SH-SY5Y (cell line): Measurements from ENCODE around the gene FMNL1.

Experiments used
- GATA2 ChIP-seq: IDR thresholded peaks from 2 replicates; pipeline ENCODE4 v1.6.1; 2011; ENCODE audit warnings: mild to moderate bottlenecking, low read depth, low read length
- GATA3 ChIP-seq: IDR thresholded peaks from 2 replicates; pipeline ENCODE4 v1.6.1; 2011; ENCODE audit warnings: low read depth, mild to moderate bottlenecking, low read length, moderate library complexity

The FMNL1 gene

DNA sequence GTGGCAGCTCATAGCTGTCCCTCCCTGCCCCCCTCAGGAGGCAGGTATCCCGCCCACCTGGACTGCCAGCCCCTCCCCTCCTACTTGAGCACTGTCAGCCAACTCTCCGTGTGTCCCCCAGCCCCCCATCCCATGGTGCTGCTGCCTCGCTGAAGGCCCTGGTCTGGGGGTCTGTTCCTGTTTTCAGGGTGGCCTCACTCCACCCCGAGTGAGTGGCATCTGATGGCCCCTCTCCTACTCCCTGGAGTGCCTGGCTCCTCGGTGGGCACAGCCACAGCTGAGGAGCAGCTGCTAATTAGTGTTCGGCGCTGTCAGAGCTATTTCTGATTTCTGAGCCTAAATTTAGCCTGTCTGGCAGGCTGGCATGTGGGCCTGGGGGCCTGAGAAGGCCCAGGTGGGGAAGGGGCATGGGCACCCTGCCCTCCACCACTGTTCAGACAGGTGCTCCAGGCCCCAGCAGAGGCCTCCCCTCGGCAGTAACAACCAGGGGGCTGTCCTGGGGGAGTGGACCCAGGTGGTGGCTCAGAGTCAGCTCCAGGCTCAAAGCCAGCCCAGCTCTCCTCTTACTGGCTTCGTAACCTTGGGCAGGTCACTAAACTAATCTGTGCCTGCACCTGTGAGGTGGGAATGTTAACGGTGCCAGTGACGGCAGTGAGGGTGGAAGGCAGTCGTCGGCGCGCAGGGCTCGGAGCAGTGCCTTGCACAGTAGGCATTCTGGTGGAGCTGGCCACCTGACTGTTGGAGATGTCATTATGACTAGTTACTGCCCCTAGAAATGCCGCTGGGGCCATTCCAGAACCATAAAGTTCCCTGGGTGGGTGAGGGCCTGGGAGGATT is 6.5 kb downstream of the FMNL1 start:
- TF ChIP-seq GATA3, result no peak

DNA sequence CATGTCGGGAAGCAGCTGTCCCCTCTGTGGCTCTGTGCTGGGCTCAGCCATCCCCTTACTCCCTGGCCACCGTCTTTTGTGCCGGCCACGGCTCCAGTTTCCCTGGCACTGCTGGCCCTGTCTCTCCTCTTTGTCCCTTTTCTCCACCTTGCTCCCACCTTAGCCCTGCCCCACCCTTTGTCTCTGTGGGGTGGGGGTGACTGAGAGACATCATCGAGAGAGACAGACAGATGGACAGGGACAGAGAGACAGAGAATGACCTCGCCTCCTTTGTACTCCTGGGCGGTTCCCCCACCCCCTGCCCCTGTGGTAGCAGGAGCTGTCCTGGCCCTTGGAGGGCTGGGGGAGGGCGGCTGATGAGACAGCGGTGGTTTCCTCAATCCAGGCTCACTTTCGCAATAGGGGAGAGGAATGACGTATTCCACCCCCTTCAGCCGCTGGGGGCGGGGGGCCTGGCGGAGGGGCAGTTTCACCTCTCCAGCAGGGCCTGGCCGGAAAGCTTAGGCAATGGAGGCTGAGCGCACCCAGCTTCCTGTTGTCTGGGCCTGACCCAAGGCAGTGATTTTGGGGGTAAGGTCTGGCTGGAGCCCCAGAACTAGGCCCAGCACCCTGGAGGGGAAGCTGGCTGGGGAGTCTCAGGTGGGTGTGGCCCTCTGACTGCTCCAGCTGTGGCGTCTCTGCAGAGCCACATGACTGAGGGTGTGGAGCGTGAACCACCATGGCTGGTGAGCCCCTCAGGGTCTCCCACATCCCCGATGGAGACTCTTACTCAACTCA is 7.3 kb downstream of the FMNL1 start:
- TF ChIP-seq GATA2 (no peak), GATA3 (no peak)

DNA sequence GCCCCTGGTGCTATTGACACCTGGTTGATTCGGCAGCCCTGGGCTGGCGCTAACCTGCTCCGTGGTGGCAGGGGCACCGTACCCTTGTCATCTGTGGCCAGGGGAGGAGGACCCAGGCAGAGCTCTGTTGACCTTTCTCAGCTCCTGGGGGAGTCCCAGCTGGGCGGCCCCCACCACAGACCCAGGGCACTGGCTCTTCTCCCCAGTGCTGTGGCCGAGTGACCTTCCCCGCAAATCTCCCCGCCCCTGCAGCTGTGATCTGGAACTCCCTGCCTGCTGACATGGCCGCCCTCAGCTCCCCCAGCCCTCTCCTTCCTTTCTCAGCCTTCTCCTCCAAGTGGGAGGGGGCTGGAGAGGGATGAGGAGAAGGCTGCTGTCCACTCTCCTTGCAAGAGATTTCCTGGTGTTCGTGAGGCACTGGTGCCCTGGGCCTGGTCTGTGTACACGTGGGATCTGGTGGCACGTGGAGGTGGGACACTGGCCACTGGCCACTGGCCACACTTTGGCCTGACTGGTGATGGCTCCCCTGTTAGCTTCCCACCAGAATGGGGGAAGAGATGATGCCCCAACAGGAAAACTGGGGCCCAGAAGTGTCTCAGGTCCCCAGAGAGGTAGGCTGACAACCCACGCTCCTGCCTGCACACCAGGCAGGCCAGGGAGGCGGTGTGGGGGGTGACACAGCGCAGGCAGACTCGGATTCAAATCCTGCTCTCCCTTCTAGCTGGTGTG is 8.2 kb downstream of the FMNL1 start:
- TF ChIP-seq GATA3 (no peak), GATA2 (no peak)

DNA sequence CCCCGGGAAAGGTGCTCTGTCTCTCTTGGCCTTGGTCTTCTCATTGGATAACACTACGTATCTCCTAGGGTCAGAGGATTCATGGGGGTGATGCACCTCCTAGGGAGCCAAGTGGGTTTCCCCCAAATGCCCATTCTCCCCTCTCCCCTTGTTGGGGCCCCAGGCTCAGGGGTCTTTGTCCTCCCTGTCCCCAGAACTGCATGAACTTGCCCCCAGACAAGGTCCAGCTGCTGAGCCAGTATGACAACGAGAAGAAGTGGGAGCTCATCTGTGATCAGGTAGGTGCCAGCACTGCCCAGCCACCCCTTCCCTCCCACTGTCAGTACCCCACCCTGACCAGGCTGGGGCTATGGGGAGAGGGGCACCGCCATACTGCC is 8.7 kb downstream of the FMNL1 start:
- TF ChIP-seq GATA2, result no peak
- TF ChIP-seq GATA3, result no peak

DNA sequence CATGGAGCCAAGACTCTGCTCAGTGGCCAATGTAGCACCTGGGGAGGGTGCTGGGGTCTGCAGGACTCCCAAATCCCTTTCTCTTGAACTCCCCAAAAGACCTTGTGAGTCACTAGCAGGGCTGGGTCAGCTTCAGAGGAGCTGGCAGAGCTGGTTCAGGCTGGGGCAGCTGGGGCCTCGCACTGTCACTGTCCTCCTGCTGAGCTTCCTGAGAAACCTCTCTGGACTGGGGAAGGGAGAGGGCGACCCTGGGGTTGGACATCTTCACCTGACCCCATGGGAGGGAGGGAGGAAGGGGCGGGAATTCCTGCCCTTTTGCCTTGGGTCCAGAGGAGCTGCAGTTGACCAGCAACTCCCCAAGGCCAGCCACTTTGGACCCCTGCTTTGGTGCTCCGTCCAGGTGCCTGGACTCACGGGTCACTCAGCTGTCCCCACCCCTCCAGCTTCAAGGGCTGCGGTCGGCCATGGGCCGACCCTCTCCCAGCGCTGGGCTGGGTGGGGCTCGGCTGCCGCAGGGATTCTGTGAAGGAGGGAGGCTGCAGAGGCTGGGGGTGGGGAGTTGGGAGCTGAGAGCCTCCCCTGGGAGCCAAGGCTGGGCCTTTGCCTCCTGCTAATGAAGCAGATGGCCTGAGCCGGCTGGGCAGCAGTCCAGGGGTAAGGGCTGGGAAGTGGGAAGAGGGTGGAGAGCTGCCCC is 9.2 kb downstream of the FMNL1 start:
- TF ChIP-seq GATA2, result no peak

DNA sequence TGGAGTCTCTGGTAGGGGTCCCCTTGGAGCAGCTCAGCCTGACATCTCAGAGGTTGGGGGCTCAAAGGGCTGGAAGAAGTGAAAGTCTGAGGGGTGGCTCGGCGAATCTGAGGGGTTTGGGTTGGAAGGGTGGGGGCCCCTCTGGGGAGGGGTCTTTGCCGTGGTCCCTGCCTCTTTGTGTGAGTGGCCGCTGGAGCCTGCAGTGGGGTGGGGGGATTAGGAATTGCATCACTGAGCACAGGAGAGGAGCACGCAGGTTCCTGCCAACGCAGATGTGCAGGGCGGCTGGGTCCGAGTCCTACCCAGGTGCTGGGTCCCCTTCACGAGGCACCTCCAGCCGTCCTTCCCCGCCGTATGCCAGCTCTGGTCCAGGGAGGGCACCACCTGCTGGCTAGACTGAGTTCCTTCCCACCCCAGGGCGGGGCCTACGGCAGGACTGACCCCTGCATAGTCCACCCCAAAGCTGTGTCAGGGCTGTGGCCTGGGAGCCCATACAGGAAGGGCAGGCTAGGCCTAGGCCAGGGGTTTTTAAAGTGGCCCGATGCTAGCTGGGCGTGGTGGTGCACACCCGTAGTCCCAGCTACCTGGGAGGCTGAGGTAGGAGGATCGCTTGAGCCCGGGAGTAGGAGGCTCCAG is 9.9 kb downstream of the FMNL1 start:
- TF ChIP-seq GATA3, result no peak

DNA sequence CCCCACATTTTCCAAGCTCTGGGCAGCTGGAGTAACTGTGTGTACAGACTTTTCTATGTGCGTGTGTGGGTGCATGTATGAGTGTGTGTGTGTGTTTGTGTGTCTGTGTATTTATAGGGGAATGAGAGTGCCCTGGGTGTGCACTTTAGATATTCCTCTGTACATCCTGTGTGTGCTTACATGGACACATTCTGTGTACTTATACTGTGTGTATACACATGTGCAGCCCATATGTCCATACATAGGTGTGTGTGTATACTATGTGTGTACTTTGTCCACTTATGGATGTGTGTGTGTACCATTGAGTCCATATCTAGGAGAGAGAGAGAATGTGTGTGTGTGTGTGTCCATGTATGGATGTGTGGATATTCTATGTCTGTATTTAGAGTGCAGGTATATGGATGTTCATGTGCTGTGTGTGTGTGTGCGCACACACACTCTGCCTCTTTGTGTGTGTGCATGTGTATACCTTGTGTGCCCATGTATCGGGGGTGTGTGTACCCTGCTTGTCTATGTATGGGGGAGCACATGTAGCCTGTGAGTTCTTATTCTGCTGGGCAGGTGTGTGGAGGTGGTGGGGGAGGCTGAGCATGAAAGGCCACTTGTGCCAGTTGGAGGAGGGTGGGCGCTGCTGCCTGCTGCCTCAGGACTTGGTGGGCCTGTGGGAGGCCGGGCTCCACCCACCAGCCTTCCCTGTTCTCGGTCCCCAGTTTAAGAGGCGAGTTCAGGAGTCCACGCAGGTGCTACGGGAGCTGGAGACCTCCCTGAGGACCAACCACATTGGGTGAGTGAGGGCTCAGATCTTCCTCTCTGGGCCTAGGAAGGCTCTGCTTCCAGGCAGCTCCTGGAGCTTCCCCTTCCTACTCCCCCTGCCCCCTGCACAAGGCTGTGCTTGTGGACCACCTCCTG is 11.1 kb downstream of the FMNL1 start:
- TF ChIP-seq GATA2, result no peak
- TF ChIP-seq GATA3, result no peak

DNA sequence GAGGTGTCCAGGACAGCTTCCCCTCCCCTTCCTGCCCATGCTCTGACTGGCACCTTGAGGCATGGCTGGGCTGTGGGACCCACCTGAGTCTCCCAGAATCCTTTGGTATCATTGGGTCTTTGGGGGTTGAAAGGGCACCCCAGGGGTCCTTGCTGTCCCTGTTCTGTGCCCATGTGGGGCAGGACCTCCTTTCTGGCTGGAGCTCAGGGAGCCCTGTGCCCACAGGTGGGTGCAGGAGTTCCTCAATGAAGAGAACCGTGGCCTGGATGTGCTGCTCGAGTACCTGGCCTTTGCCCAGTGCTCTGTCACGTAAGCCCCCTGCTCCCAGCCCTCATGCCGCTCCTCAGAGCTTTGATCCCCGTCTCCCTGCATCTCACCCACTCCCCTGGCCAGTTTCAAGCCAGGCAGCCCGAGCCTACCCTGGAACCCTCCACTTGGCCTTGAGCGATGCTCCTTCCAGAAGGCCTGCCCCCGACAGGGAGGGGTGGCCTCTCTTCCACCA is 11.8 kb downstream of the FMNL1 start:
- TF ChIP-seq GATA2 (no peak), GATA3 (no peak)

DNA sequence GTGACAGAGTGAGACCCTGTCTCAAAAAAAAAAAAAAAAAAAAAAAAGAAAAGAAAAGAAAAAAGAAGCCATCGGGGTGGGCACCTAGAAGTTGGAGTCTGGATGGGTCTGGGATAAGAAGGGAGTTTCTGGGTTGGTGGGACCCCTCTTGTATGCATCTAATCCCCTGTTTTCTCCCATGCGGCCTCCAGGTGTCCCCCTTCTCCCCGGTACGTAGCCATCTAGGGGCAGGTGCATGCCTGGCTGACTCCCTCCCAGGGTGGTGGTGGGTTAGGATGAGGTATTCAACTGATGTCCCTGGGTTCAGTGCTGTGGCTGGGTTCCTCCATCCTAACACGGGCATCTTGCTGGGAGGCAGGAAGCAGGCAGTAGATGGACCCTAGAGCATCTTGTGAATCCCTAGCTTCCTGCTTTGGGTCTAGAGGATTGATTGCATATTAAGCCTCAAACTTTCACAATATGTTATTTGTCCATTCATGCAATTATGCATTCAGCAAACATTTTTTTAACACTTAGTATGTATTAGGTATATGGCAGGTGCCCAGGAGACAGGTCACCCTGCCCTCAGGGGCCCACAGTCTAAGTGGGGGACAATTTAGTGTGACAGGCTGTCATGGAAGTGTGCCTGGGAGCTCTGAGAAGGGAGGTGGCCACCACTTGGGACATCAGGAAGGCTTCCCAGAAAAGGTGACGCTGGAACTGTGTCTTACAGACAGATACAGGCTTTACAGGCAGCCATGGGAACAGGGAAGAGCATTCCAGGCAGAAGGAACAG is 13.1 kb downstream of the FMNL1 start:
- TF ChIP-seq GATA2 (no peak), GATA3 (no peak)

DNA sequence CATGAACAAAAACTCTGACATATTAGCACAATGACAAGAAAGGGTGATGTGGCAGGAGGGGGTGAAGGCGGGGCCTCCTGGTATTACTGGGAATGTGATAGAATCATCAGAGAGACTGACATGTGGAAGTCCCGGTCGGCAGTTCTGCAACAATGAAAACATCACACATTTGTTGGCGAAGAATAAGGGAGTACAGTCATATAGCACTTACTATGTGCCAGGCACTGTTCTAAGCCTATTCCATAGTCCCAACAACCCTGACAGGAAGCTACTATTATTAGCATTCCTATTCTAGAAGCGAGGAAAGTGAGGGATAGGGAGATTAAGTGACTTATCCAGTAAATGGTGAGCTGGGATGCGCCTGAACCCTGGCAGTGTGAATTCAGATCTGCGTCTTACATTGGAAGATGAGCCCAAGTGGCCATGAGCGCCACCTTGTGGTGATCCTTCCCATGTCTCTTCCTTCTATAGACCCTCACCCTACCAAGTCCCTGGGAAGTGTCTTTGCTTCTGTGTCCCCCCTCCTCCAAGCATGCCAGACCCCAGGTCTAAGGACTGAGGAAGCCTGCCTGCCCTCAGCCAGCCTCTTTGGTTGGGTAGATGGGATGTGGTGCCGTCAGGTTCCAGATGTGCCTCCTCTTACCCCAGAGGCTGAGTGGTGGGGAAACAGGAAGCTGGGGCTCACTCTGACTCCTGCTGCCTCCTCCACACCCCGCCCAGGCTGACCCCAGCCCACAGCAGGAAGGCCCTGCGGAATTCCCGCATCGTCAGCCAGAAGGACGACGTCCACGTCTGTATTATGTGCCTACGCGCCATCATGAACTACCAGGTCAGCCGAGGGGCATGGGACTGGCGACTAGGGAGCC is 14.0 kb downstream of the FMNL1 start:
- TF ChIP-seq GATA2 (no peak), GATA3 (no peak)

DNA sequence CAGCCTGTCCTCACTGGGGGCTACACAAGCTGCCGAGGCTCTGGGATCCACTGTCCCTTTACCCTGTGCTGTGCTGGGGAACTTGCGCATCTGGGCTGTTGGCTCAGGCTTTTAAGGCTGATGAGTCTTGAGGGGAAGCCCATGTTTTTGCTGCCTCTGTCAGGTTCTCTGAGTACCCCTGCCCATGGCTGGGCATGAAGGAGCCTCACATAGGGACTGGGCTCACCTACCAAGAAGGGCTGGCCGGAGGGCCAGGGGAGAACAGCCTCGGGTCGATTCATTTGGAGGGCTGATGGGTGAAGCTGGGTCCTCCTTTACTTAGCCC is 14.6 kb downstream of the FMNL1 start:
- TF ChIP-seq GATA2 (no peak), GATA3 (no peak)

DNA sequence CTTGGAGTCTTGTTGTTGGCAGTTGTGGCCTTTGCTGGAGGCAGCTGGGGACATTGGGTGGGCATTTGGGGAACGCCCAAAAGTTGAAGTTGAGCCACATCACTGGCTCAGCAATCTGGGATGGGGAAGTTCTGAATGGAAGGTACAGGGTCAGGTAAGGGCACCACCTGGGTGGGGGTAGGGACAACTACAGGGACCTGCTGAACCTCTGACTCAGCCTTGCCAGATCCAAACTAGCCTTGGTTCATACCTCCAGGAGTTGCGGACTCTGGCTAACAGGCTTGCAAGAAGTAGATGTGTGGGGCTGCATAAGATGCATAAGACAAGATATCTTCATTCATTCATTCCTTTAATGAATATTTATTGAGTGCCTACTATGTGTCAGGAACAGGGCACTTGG is 16.0 kb downstream of the FMNL1 start:
- no peak for TF ChIP-seq GATA3
- no peak for TF ChIP-seq GATA2
